Thyroid gland (tissue), 4 donors: Measurements from ENCODE around the gene GFRA1.

Source experiments
- CTCF ChIP-seq, 6 experiments: fragments of 200-600 bp in 3 of 6; fragments of 450-650 bp in 3 of 6; sonication (generic) in 3 of 6; IDR thresholded peaks; one replicate each; pipeline ENCODE4 v1.5.1; 2016 to 2019; ENCODE audit warnings: antibody characterized with exemption in 6 of 6, mild to moderate bottlenecking in 2 of 6, inconsistent platforms in 1 of 6, moderate library complexity in 1 of 6
- POLR2A ChIP-seq, 2 donors: fragments of 450-650 bp; IDR thresholded peaks; one replicate each; pipeline ENCODE4 v1.6.1; 2017; ENCODE audit warnings: antibody characterized with exemption in 2 of 2, mild to moderate bottlenecking in 2 of 2, moderate library complexity in 1 of 2

DNA sequence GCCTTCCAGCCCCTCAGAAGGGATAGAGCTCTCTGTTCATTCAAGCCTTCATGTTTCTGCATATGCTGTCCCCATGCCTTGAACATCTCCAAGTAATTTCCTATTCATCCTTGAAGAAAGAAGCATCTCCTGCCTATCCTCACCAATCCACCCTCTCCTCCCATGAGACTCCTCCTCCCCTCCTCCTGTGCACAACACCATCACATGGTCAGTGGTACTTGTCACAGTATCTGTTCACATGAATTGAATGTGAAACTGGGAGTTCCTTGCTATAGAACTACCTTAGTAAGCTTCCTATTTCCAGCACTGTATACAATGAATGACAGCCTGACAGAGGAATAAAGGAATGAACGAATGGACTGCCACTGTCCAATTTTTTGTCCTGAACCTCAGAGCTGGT lies 115.5 kb downstream of the GFRA1 start:
- TF ChIP-seq CTCF (IDR thresholded peaks at IDR 0.05) (no peak), POLR2A (IDR thresholded peaks at IDR 0.05) (no peak)
